ENCODE measurements around the gene TPP1. TPM values are rescaled to one million over a fixed set of nuclear protein-coding genes. Genes with fewer than 3 reads are reported as not detected.
A peak's percentile ranks its signal among the peaks of the same experiment; 100 is the strongest.

The TPP1 gene
- polyA plus RNA-seq, 3 donors, result 218 to 359 (median 271) TPM

DNA sequence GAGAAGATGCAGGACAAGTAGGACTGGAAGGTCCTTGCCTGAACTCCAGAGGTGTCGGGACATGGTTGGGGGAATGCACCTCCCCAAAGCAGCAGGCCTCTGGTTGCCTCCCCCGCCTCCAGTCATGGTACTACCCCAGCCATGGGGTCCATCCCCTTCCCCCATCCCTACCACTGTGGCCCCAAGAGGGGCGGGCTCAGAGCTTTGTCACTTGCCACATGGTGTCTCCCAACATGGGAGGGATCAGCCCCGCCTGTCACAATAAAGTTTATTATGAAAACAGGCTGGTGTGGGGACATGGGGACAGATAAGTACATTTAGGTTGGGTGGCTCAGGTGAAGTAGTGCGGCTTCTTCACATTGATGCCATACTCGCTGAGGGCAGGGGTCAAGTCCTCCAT is 8.6 kb downstream of the TPP1 start:
- Mint-ChIP-seq H3K9me3 (no peaks in the 10 kb centered on the region), H3K4me3 (no peak overlapping the region), H3K27ac (peak overlapping the region in 5 of 7 donors; percentile 77 to 96 (median 95)), H3K4me1 (peaks cover 19% of the 10 kb centered on the region), H3K36me3 (peaks cover 42 to 51% of the 10 kb centered on the region in 2 donors), H3K27me3 (ENCODE audit: low read depth in 3 of 3) (no peaks in the 10 kb centered on the region)
- TF ChIP-seq, protein P1, sequence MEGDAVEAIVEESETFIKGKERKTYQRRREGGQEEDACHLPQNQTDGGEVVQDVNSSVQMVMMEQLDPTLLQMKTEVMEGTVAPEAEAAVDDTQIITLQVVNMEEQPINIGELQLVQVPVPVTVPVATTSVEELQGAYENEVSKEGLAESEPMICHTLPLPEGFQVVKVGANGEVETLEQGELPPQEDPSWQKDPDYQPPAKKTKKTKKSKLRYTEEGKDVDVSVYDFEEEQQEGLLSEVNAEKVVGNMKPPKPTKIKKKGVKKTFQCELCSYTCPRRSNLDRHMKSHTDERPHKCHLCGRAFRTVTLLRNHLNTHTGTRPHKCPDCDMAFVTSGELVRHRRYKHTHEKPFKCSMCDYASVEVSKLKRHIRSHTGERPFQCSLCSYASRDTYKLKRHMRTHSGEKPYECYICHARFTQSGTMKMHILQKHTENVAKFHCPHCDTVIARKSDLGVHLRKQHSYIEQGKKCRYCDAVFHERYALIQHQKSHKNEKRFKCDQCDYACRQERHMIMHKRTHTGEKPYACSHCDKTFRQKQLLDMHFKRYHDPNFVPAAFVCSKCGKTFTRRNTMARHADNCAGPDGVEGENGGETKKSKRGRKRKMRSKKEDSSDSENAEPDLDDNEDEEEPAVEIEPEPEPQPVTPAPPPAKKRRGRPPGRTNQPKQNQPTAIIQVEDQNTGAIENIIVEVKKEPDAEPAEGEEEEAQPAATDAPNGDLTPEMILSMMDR (IDR thresholded peaks at IDR 0.05), result no peak
- 97% methylated on average over 3 of the region's 6 CpGs for WGBS (ENCODE audit: insufficient coverage)
- H3K4me3 ChIP-seq (replicated peaks in 1 of 3; ENCODE audit: low read depth in 2 of 3, low read length in 3 of 3), result peak overlapping the region in 1 of 3 experiments; percentile 87
- H3K4me2 ChIP-seq (replicated peaks; ENCODE audit: extremely low read depth, low read length, poor library complexity, severe bottlenecking), result peak overlapping the region; percentile 96
- H4K20me1 ChIP-seq (ENCODE audit: insufficient read depth, low read length), result peaks cover 33% of the 10 kb centered on the region
- no peak for DNase-seq
- no peaks in the 10 kb centered on the region for H3K27me3 ChIP-seq (ENCODE audit: control insufficient read depth in 2 of 2, insufficient read depth in 2 of 2, low read length in 2 of 2)
- peaks cover 54 to 59% of the 10 kb centered on the region in 2 donors for H3K4me1 ChIP-seq (ENCODE audit: control insufficient read depth in 1 of 2, insufficient read depth in 2 of 2, low read length in 2 of 2)
- no peaks in the 10 kb centered on the region for H3K9me3 ChIP-seq (replicated peaks in 1 of 2; ENCODE audit: control insufficient read depth in 1 of 2, insufficient read depth in 1 of 2, low read length in 2 of 2)
- H2AFZ ChIP-seq (ENCODE audit: insufficient read depth, low read depth, low read length, poor library complexity, severe bottlenecking), result no peak overlapping the region
- intact Hi-C loops (cut with micrococcal nuclease), result loop anchor here (5.0 to 10.0 kb wide), 5 partner anchors 42 to 378 kb away; partner anchors contain the start of genes FHIP1B (in 2 of the 2), ARFIP2 (in 1 of the 2), CNGA4 (in 1 of the 2) and SMPD1 (in 1 of the 2)
- H3K79me2 ChIP-seq (ENCODE audit: insufficient read depth, low read length), result peaks cover 68% of the 10 kb centered on the region
- no peak overlapping the region for H3K9ac ChIP-seq (ENCODE audit: insufficient read depth, low read length, poor library complexity, severe bottlenecking)
- H3K27ac ChIP-seq (ENCODE audit: low read depth in 1 of 2, low read length in 2 of 2), result peak overlapping the region; percentile 74 to 99
- H3K36me3 ChIP-seq (replicated peaks in 1 of 2; ENCODE audit: control insufficient read depth in 1 of 2, insufficient read depth in 2 of 2, low read length in 2 of 2), result peaks cover 60 to 63% of the 10 kb centered on the region in 2 donors

DNA sequence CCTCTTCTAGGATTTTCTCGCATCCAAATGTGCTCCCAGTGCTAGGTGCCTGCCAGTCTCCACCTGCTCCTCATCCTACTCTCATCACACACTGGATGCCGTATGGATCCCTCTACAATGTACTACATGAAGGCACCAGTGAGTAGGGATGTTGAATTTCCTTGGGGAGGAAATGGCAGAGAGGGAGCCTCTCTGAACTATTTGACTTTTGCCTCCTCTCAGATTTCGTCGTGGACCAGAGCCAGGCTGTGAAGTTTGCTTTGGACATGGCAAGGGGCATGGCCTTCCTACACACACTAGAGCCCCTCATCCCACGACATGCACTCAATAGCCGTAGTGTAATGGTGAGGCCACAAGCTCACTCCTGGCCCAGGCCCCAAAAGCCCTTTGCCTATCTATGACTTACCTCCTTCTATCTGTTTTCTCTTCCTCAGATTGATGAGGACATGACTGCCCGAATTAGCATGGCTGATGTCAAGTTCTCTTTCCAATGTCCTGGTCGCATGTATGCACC is 9.7 kb downstream of the TPP1 start:
- no peak overlapping the region for H2AFZ ChIP-seq (ENCODE audit: insufficient read depth, low read depth, low read length, poor library complexity, severe bottlenecking)
- no peak overlapping the region for H3K4me2 ChIP-seq (replicated peaks; ENCODE audit: extremely low read depth, low read length, poor library complexity, severe bottlenecking)
- DNase-seq, result no peak
- no peak overlapping the region for H3K9ac ChIP-seq (ENCODE audit: insufficient read depth, low read length, poor library complexity, severe bottlenecking)
- peaks cover 64 to 69% of the 10 kb centered on the region in 2 donors for H3K4me1 ChIP-seq (ENCODE audit: control insufficient read depth in 1 of 2, insufficient read depth in 2 of 2, low read length in 2 of 2)
- 100% methylated on average over 2 of the region's 8 CpGs for WGBS (ENCODE audit: insufficient coverage)
- H3K27me3 ChIP-seq (ENCODE audit: control insufficient read depth in 2 of 2, insufficient read depth in 2 of 2, low read length in 2 of 2), result no peaks in the 10 kb centered on the region
- Mint-ChIP-seq H3K27ac (peak overlapping the region in 5 of 7 donors; percentile 52 to 95 (median 80)), H3K9me3 (no peaks in the 10 kb centered on the region), H3K36me3 (peaks cover 42 to 54% of the 10 kb centered on the region in 2 donors), H3K4me3 (no peak overlapping the region), H3K27me3 (ENCODE audit: low read depth in 3 of 3) (no peaks in the 10 kb centered on the region), H3K4me1 (peaks cover 15% of the 10 kb centered on the region)
- H3K36me3 ChIP-seq (replicated peaks in 1 of 2; ENCODE audit: control insufficient read depth in 1 of 2, insufficient read depth in 2 of 2, low read length in 2 of 2), result peaks cover 49 to 53% of the 10 kb centered on the region in 2 donors
- peaks cover 72% of the 10 kb centered on the region for H3K79me2 ChIP-seq (ENCODE audit: insufficient read depth, low read length)
- intact Hi-C loops (cut with micrococcal nuclease), result loop anchor here (5.0 to 10.0 kb wide), 6 partner anchors 43 to 377 kb away; partner anchors contain the start of genes ARFIP2 (in 2 of the 2), FHIP1B (in 2 of the 2), TIMM10B (in 2 of the 2) and CNGA4 (in 1 of the 2)
- peak overlapping the region; percentile 1 to 99 for H3K27ac ChIP-seq (ENCODE audit: low read depth in 1 of 2, low read length in 2 of 2)
- H4K20me1 ChIP-seq (ENCODE audit: insufficient read depth, low read length), result peaks cover 40% of the 10 kb centered on the region
- no peaks in the 10 kb centered on the region for H3K9me3 ChIP-seq (replicated peaks in 1 of 2; ENCODE audit: control insufficient read depth in 1 of 2, insufficient read depth in 1 of 2, low read length in 2 of 2)
- no peak overlapping the region for H3K4me3 ChIP-seq (replicated peaks in 1 of 3; ENCODE audit: low read depth in 2 of 3, low read length in 3 of 3)
- TF ChIP-seq, protein P1 (IDR thresholded peaks at IDR 0.05), result no peak
